Measurements from ENCODE around the gene PRUNE1. TPM values are rescaled to one million over a fixed set of nuclear protein-coding genes. Genes with fewer than 3 reads are reported as not detected.

The PRUNE1 gene
- polyA plus RNA-seq, 1 experiment, result 21.7 TPM

- H3K27me3 ChIP-seq (ENCODE audit: control insufficient read depth, insufficient read depth, low read length), result no peaks in the 10 kb centered on the region
- no peak overlapping the region for H3K4me3 ChIP-seq (ENCODE audit: low read depth, low read length)
- DNase-seq (ENCODE audit: low read depth, low spot score), result no peak
- CTCF ChIA-PET, result interaction anchor here (0.5 to 3.9 kb wide), 7 partner anchors 9 to 532 kb away, joined by 3 to 63 read pairs (median 9); partner anchors contain the start of genes ANXA9, MINDY1 and TMOD4
- H3K27ac ChIP-seq (ENCODE audit: low read depth, low read length), result no peak overlapping the region
- POLR2A ChIA-PET, result no interaction called here
- H3K9me3 ChIP-seq (ENCODE audit: control insufficient read depth, insufficient read depth, low read length), result no peaks in the 10 kb centered on the region
- TF ChIP-seq CTCF (IDR thresholded peaks at IDR 0.05; ENCODE audit: low read depth, low read length), result no peak
These were observed 14.0 kb upstream of the PRUNE1 start for GRCh38 chr1:150994248-150994647.

GRCh38 chr1:150995460-150995859, 12.8 kb upstream of the PRUNE1 start:
- DNase-seq (ENCODE audit: low read depth, low spot score), result no peak
- ChIA-PET CTCF (interaction anchor here (0.7 to 3.9 kb wide), 18 partner anchors 9 to 433 kb away, joined by 3 to 63 read pairs (median 6); partner anchors contain the start of genes ANXA9 and MINDY1), POLR2A (interaction anchor here (0.8 to 1.9 kb wide), 3 partner anchors 11 to 416 kb away, joined by 4 to 10 read pairs (median 8); partner anchors contain the start of genes MCL1 and MINDY1)
- H3K4me3 ChIP-seq (ENCODE audit: low read depth, low read length), result no peak overlapping the region
- no peaks in the 10 kb centered on the region for H3K9me3 ChIP-seq (ENCODE audit: control insufficient read depth, insufficient read depth, low read length)
- H3K27ac ChIP-seq (ENCODE audit: low read depth, low read length), result no peak overlapping the region
- TF ChIP-seq CTCF (IDR thresholded peaks at IDR 0.05; ENCODE audit: low read depth, low read length), result no peak
- no peaks in the 10 kb centered on the region for H3K27me3 ChIP-seq (ENCODE audit: control insufficient read depth, insufficient read depth, low read length)

GRCh38 chr1:150995896-150996295, 12.4 kb upstream of the PRUNE1 start:
- Histone ChIP-seq H3K9me3 (ENCODE audit: control insufficient read depth, insufficient read depth, low read length) (no peaks in the 10 kb centered on the region), H3K27ac (ENCODE audit: low read depth, low read length) (no peak overlapping the region), H3K27me3 (ENCODE audit: control insufficient read depth, insufficient read depth, low read length) (no peaks in the 10 kb centered on the region), H3K4me3 (ENCODE audit: low read depth, low read length) (no peak overlapping the region)
- ChIA-PET POLR2A (interaction anchor here (0.8 to 1.9 kb wide), 3 partner anchors 10 to 416 kb away, joined by 4 to 10 read pairs (median 8); partner anchors contain the start of genes MCL1 and MINDY1), CTCF (interaction anchor here (0.6 to 3.9 kb wide), 26 partner anchors 9 to 436 kb away, joined by 3 to 63 read pairs (median 4); partner anchors contain the start of genes ANXA9, CERS2, MINDY1 and SETDB1)
- no peak for DNase-seq (ENCODE audit: low read depth, low spot score)
- TF ChIP-seq CTCF (IDR thresholded peaks at IDR 0.05; ENCODE audit: low read depth, low read length), result peak; percentile 68

GRCh38 chr1:150997126-150997872, 10.9 kb upstream of the PRUNE1 start:
- no peak overlapping the region for H3K27ac ChIP-seq (ENCODE audit: low read depth, low read length)
- CTCF ChIA-PET, result interaction anchor here (1.1 to 3.9 kb wide), 10 partner anchors 7 to 437 kb away, joined by 3 to 63 read pairs (median 4); partner anchors contain the start of genes ANXA9, CERS2, MINDY1 and SETDB1
- no peak for TF ChIP-seq CTCF (IDR thresholded peaks at IDR 0.05; ENCODE audit: low read depth, low read length)
- H3K4me3 ChIP-seq (ENCODE audit: low read depth, low read length), result no peak overlapping the region
- no peaks in the 10 kb centered on the region for H3K27me3 ChIP-seq (ENCODE audit: control insufficient read depth, insufficient read depth, low read length)
- no peaks in the 10 kb centered on the region for H3K9me3 ChIP-seq (ENCODE audit: control insufficient read depth, insufficient read depth, low read length)
- POLR2A ChIA-PET, result interaction anchor here (0.6 to 1.0 kb wide), 2 partner anchors 9 to 21 kb away, joined by 3 to 6 read pairs; partner anchors contain the start of gene MINDY1
- DNase-seq (ENCODE audit: low read depth, low spot score), result no peak

- H3K9me3 ChIP-seq (ENCODE audit: control insufficient read depth, insufficient read depth, low read length), result no peaks in the 10 kb centered on the region
- ChIA-PET CTCF (interaction anchor here (2.7 kb wide), 1 partner anchor 18 kb away, joined by 9 read pairs; no protein-coding TSS in a partner anchor), POLR2A (interaction anchor here (1.0 kb wide), 1 partner anchor 8 kb away, joined by 6 read pairs; the partner anchor contains the start of gene MINDY1)
- DNase-seq (ENCODE audit: low read depth, low spot score), result no peak
- no peak overlapping the region for H3K4me3 ChIP-seq (ENCODE audit: low read depth, low read length)
- no peaks in the 10 kb centered on the region for H3K27me3 ChIP-seq (ENCODE audit: control insufficient read depth, insufficient read depth, low read length)
- TF ChIP-seq CTCF (IDR thresholded peaks at IDR 0.05; ENCODE audit: low read depth, low read length), result no peak
- H3K27ac ChIP-seq (ENCODE audit: low read depth, low read length), result no peak overlapping the region
These were observed 10.3 kb upstream of the PRUNE1 start for GRCh38 chr1:150997949-150998348.

All from AG04450 (cell line).